IPS-18a (cell line): ENCODE measurements around the gene DENND1C.
"Not testable (repeated sequence)": the region's sequence is repeated elsewhere in the genome, so short reads cannot be mapped to it uniquely, and the experiment has no call there.

Experiments
- H3K27ac ChIP-seq: one replicate; pipeline ENCODE4 v1.5.1; 2013; ENCODE audit warnings: low read length
- H3K27me3 ChIP-seq: one replicate; pipeline ENCODE4 v1.6.1; 2013; ENCODE audit warnings: mild to moderate bottlenecking, low read length; ENCODE audit not compliant: control insufficient read depth, insufficient read depth
- H3K36me3 ChIP-seq: one replicate; pipeline ENCODE4 v1.6.1; 2013; ENCODE audit warnings: low read depth, low read length; ENCODE audit not compliant: control insufficient read depth
- H3K4me1 ChIP-seq: one replicate; pipeline ENCODE4 v1.6.1; 2013; ENCODE audit warnings: low read depth, low read length; ENCODE audit not compliant: control insufficient read depth
- H3K4me3 ChIP-seq: one replicate; pipeline ENCODE4 v1.5.1; 2013; ENCODE audit warnings: low read length
- H3K9ac ChIP-seq: one replicate; pipeline ENCODE4 v1.6.1; 2013; ENCODE audit warnings: mild to moderate bottlenecking, low read length, moderate library complexity
- H3K9me3 ChIP-seq: one replicate; pipeline ENCODE4 v1.6.1; 2013; ENCODE audit warnings: low read depth, low read length; ENCODE audit not compliant: control insufficient read depth

The DENND1C gene

DNA sequence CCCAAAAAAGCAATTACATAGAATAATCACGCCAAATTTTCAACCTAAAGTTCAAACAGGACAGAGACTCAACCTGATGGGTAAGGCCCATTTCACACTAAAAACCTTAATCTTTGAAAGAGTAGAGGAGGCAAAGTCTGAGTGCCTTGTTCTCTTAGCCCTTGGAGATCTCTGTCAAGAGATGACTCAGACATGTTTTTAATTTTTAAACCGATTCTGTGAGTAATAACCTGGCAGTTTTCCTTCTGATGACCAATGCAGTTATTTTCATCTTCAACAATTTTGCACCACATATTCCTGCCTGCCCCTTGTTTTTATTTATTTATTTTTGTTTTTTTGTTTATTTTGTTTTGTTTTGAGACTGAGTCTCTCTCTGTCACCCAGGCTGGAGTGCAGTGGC, 37.7 kb upstream of the DENND1C start:
- H3K27me3 ChIP-seq, result no peaks in the 10 kb centered on the region
- no peak overlapping the region for H3K27ac ChIP-seq
- H3K9ac ChIP-seq, result no peak overlapping the region
- no peaks in the 10 kb centered on the region for H3K4me1 ChIP-seq
- no peaks in the 10 kb centered on the region for H3K9me3 ChIP-seq
- no peak overlapping the region for H3K4me3 ChIP-seq
- no peaks in the 10 kb centered on the region for H3K36me3 ChIP-seq

DNA sequence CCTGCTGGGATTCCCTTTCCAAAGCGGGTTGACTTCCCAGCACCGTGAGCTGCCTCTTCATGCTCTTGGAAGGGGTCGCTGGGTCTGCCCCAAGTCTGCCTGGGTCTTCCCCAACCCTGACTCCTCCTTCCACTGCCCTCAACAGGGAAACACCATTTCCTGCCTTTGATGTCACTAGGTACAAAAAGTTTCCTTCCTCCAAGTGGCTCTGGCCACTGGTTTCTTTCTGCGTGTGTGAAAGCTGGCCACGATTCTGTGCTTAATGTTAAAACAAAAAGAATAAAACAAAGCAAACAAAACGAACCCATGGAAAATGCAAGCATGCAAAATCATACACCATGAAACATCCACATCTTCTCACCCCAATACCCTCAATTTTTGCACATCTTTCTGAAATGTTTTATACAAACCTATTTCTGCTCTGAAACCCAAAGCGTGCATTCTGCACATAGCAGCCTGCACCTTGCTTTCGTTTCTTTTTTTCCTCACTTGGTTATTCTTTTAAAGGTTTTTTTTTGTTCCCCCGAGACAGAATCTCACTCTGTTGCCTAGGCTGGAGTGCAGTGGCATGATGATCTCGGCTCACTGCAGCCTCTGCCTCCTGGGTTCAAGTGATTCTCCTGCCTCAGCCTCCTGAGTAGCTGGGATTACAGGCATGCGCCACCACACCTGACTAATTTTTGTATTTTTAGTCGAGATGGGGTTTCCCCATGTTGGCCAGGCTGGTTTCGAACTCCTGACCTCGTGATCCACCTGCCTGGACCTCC, 36.7 kb upstream of the DENND1C start:
- Histone ChIP-seq H3K9ac (no peak overlapping the region), H3K4me1 (no peaks in the 10 kb centered on the region), H3K4me3 (no peak overlapping the region), H3K36me3 (no peaks in the 10 kb centered on the region), H3K27ac (no peak overlapping the region), H3K9me3 (no peaks in the 10 kb centered on the region), H3K27me3 (no peaks in the 10 kb centered on the region)

DNA sequence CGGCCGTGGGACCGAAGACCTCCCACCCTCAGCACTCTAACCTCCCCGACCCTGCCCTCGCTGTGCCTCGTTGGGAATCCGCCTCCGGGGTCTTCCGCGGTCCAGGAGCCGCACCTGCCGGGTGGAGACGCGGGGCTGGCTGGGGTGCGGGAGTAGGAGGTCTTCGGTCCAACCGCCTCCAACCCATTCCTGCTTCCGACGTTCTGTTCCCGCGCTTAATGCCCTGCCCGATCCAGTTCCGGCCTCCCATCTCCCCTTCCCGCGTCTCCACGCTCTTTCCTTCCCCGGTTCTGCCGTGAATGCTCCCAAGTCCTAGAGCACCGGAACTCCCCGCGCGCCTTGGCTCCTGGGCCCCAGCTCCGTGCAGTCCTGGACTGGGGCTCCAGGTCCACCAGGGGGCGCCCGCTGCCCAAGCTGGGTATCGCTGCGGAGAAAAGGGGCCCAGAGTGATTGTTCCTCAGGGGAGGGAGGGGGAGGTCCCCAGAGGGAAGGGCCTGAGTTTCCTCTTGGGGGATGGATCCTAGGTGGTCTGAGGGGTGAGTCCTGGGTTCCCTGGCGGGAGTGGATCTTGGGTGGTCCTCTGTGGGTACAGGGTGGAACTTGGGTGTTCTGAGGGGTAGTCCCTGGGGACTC, 35.2 kb upstream of the DENND1C start:
- Histone ChIP-seq H3K27me3 (no peaks in the 10 kb centered on the region), H3K9me3 (no peaks in the 10 kb centered on the region), H3K4me3 (peak overlapping the region; percentile 72), H3K4me1 (no peaks in the 10 kb centered on the region), H3K36me3 (no peaks in the 10 kb centered on the region), H3K27ac (no peak overlapping the region), H3K9ac (no peak overlapping the region)

DNA sequence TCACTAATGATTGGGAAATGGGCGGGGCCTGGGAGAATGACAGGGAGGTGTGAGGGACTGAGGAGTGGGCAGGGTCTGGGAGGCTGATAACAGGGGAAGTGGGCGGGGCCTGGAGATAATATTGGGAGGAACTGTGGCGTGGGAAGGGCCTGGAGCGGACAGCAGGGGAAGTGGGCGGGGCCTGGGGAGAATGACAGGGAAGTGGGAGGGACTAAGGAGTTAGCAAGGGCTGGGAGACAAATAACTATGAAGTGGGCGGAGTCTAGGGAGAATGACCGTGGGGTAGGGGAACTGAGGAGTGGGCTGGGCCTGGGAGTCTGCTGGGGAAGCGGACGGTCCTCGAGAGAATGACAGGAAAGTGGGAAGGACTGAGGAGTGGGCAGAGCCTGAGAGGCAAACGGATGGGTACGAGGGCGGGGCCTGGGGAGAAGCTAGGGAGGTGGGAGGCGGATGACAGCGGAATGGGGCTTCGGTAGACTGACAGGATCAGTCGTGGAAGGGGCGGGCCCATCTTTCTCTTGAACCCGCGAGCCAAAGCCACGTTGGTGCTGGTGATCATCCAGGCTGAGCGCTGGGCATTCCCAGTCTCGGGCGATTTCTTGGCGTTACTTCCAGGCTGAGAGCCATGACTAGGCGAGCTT, 34.6 kb upstream of the DENND1C start:
- Histone ChIP-seq H3K4me3 (peak overlapping the region; percentile 72), H3K27ac (no peak overlapping the region), H3K9ac (no peak overlapping the region)

DNA sequence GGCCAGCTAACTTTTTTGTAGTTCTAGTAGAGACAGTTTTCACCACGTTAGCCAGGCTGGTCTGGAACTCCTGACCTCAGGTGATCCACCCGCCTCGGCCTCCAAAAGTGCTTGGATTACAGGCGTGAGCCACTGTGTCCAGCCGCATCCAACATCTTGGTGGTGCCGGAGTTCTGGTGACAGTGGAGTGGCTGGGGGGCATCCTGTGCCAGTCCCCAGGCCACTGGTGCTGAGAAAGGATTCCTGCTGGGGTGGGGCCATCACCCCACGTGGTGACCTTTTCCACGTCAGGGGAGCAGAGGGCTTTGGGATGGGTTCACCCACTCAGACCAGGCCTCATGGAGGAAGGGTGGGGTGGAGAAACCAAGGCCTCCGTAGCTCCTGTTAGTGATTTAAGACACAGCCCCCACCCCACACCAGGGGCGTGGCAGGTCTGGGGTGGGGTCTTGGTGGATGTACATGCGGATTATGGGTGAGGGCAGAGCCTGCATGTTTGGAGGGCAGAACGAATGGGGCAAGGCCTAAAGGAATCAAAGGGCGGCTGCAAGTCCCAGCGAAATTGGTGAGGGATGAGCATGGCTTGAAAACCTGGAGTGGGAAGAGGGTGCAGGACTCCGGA, 33.4 kb upstream of the DENND1C start:
- no peaks in the 10 kb centered on the region for H3K36me3 ChIP-seq
- no peak overlapping the region for H3K9ac ChIP-seq
- H3K27ac ChIP-seq, result no peak overlapping the region
- no peaks in the 10 kb centered on the region for H3K27me3 ChIP-seq
- no peak overlapping the region for H3K4me3 ChIP-seq
- no peaks in the 10 kb centered on the region for H3K9me3 ChIP-seq
- H3K4me1 ChIP-seq, result no peaks in the 10 kb centered on the region

More for the DNA sequence above, 34.6 kb upstream of the DENND1C start:
- no peaks in the 10 kb centered on the region for H3K4me1 ChIP-seq
- H3K27me3 ChIP-seq, result no peaks in the 10 kb centered on the region
- H3K9me3 ChIP-seq, result no peaks in the 10 kb centered on the region
- no peaks in the 10 kb centered on the region for H3K36me3 ChIP-seq

DNA sequence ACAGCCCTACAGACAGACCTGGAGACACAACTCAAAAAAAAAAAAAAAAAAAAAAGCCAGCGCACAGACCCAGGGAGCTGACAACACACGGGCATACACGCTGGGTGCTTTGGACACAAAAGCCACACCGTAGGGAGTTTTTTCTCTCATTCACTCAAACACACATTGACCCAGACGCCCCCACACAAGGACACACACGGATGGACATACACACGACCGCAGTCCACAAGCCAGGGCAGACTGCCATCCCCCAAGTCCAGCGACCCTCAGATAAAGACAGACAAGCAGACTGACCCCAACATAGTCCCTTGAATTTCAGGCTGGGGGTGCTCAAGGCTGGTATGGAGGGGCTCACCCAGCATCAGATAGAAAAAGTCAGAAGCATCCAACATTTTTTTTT, 32.5 kb upstream of the DENND1C start:
- Histone ChIP-seq H3K4me1 (no peaks in the 10 kb centered on the region), H3K4me3 (no peak overlapping the region), H3K9me3 (no peaks in the 10 kb centered on the region), H3K9ac (no peak overlapping the region), H3K27ac (no peak overlapping the region), H3K27me3 (no peaks in the 10 kb centered on the region), H3K36me3 (no peaks in the 10 kb centered on the region)

DNA sequence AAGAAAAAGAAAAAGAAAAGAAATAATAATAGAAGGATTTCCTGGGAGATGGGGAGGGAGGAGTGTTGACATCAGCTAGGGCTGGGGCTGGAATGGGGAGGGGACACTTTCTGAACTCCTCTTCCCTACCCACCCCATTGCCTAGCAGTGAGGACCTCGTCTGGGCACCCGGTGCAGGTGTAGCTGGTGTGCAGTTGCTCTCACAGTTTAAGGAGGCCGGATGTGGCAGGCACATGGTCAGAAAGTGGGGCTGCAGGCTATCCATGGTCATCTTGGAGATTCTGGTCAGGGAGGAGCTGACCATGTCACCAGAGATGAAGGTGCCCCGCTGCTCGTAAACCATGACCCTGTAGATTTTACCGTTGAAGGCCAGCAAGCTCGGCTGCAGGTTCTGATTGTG, 29.0 kb upstream of the DENND1C start:
- Histone ChIP-seq H3K4me1 (no peaks in the 10 kb centered on the region), H3K36me3 (no peaks in the 10 kb centered on the region), H3K9me3 (no peaks in the 10 kb centered on the region), H3K4me3 (no peak overlapping the region), H3K27me3 (no peaks in the 10 kb centered on the region), H3K27ac (no peak overlapping the region), H3K9ac (no peak overlapping the region)

DNA sequence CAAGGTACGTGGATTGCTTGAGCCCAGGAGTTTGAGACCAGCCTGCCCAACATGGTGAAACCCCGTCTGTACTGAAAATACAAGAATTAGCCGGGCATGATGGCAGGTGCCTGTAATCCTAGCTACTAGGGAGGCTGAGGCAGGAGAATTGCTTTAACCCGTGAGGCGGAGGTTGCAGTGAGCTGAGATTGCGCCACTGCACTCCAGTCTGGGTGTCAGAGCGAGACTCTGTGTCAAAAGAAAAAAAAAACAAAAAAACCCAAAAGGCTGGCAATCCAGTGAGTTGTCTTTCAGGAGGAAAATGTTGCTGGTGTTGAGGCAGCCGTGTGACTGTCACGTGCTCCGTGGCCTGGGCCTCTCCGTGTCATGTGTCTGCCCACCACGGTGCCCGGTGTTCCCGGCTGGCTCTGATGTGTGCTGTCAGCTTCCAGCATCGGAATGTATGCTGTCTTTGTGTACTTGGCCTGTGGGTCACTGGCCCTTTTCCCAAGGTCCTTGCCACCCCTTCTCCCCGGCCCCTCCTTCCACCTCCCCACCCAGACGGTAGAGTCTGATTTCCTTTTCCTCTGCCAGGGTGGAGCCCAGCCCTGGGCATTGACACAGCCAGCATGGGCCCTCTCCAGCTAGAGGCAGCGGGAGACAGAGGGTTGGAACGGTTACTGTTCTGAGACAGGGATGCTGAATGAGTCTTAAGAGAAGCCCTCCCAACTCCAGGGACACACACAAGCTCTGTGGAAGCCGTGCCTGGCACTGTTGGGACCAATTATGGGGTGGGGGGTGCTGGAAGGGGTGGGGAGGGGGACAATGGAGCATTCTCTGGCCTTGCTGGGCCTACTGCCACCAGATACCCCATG, 27.8 kb upstream of the DENND1C start:
- no peaks in the 10 kb centered on the region for H3K27me3 ChIP-seq
- H3K4me1 ChIP-seq, result no peaks in the 10 kb centered on the region
- no peak overlapping the region for H3K9ac ChIP-seq
- no peak overlapping the region for H3K4me3 ChIP-seq
- H3K27ac ChIP-seq, result no peak overlapping the region
- no peaks in the 10 kb centered on the region for H3K9me3 ChIP-seq
- H3K36me3 ChIP-seq, result no peaks in the 10 kb centered on the region

DNA sequence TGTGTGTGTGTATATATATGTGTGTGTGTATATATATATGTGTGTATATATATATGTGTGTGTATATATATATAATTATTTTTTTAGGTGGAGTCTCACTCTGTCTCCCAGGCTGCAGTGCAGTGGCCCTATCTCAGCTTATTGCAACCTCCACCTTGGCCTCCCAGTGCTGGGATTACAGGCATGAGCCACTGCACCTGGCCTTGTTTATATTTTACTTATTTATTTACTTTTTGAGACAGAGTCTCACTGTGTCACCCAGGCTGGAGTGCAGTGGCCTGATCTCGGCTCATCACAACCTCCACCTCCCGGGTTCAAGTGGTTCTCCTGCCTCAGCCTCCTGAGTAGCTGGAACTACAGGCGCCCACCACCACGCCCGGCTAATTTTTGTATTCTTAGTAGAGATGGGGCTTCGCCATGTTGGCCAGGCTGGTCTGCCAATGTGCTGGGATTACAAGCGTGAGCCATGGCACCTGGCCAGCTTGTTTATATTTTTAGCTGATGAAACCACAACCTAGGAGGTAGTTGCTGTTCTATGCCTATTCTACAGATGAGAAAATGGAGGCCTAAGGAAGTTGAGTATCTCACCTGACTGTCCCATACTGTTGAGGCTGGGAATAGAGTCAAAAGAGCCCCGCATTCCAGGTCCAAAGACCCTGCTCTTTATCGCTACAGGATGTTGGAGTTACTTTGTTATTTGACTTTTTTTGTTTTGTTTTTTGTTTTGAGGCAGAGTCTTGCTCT, 26.6 kb upstream of the DENND1C start:
- H3K4me3 ChIP-seq, H3K4me1 ChIP-seq, H3K9ac ChIP-seq, H3K27ac ChIP-seq, H3K27me3 ChIP-seq, H3K36me3 ChIP-seq, H3K9me3 ChIP-seq: not testable (repeated sequence)

DNA sequence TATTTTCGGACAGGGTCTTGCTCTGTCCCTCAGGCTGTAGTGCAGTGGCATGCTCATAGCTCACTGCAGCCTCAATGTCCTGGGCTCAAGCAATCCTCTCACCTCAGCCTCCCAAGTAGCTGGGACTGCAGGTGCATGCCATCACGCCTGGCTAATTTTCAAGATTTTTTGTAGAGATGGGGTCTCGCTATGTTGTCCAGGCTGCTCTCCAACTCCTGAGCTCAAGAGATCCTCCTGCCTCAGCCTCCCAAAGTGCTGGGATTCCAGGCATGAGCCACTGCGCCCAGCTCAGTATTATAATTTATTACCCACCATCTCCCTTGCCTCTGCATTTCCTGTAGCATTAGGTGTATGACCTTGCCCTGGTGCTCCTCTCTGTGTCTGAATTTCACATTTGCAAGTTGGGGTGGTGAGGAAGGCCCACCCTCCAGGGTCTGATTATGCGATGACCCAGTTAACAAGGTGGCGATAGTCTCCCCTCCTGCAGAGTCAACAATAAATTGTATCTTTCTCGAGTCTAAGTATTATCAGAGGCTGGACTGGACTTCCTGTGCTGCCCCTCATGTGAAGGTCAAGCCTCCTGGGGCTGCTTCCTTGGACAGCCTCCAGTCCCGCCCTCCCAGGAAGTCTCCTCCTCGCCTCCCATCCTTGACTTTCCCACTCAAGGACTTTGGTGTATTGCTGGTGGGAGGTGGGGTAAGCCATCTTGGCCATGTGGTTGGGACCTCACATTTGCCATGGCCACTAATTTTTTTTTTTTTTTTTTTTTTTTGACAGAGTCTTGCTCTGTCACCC, 22.0 kb upstream of the DENND1C start:
- Histone ChIP-seq H3K27me3 (peaks cover 14% of the 10 kb centered on the region), H3K9me3 (no peaks in the 10 kb centered on the region), H3K9ac (no peak overlapping the region), H3K4me1 (peaks cover 3% of the 10 kb centered on the region), H3K4me3 (no peak overlapping the region), H3K27ac (no peak overlapping the region), H3K36me3 (no peaks in the 10 kb centered on the region)
